SHP77 (cell line): ENCODE results near the gene OSBPL6.

Source experiments
- DNase-seq, 2 experiments: peaks; one replicate each; lab custom pipeline; 2025; lab: John Stamatoyannopoulos, UW

OSBPL6 gene

DNA sequence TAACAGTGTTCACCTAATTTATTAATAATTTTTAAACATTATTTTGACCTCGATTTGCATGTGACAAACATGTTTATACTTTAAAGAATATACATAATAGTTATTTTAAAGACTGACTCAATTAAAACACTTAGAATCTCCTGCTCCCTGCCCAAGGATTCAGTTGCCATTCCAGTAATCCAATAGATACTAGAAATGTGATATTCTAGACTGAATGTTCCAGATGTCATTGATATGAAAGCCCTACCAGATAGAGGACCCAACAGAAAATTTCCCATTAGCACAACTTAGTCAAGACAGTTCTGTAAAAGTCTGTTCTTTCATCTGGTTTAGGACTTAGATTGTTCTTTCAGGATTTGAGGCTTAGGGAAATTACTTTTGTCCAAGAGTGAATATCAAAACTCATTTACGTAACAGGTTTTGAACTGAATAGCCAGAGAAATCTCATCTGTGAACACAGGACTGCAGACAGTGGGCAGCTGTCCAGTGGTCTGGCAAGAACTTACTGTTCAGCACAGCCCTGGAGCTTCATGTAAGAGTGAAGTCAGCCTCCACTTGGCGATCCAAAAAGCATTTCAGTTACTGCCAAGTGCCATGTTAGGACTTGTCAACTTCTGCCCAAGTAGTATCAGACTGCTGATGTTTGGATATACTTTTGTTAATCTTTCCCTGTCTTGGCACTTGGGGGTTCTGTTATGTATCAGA is 77.5 kb downstream of the OSBPL6 start:
- no peak for DNase-seq

DNA sequence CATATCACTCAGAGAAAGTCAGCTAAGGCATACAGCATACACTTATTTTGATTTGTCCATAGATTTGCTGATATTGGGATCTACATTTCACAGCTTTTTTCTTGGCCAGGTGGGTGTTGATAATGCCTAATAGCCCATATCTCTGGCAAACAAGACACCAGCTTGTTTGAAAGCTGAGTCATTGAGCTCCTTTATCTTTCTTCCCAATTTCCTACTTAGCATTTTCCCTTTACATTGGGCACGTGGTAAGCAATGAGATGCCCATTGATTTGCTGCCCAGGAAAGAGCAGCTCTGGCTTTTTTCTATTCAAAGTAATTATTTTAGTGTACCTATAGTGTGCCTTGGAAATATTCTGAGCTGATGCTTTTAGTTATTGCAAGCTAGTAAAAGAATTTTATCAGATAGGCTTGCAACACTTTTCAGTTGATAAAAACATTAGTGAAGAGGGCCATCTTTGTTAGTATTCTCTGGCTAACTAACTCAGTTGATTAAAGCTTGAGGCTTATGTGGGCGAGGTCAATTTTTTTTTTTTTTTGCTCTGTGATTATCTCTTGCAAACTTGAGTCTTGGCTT is 79.6 kb downstream of the OSBPL6 start:
- no peak for DNase-seq

DNA sequence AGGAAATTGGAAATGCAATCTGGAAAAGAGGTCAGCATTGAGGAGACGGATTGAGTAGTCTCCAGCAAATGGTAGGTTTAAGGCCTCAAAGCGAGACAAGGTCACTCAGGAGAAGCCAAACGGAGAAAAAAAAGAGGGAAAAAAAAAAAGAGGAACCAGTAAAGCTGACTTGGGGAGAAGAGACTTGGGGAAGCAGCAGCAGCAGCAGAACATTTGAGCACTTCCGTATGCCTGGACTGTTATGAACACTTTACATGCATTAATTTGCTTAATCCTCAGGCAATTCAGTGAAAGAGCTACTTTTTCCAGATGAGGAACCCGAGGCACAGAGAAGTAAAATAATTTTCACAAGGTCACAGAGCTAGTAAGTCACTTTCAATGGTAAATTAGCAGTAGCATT is 81.3 kb downstream of the OSBPL6 start:
- DNase-seq: no peak

DNA sequence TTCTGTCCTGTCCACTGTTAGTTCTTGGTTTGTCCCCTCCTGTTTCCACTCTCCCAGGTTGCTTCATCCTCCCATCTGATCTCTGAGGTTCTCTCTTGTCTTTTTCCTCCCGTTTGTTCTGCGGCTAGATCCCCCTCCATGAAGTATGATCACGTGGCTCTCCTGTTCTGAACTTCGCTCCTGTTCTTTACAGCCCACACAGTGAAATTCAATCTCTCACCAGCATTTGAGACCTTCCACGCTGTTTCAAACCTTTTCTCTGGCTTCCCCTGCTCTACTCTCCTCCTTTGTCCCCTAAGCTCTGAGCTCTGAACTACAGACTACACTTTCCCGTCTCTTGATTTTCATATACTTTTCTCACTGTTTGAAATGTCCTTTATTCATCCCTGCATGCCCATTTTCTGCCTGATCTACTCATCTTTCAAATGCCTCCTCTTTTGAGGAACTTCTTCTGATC is 83.5 kb downstream of the OSBPL6 start:
- no peak for DNase-seq

DNA sequence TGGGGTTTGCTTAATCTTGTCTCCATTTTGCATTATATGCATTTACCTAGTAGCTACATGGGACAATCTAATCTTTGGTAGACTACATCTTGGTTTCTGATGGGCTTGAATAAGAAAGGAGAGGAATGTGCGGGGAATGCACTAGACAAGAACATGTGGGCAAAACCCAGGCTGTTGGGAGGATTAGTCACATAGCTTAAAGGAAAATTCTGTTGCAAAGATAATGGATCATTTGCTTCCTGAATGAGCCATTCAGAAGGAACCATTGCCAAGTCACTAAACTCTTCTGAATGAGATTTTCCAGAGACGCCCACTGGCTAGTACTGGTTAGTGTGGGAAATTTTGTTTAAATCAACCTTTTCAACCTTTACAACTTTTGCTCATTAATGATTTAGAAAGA is 84.8 kb downstream of the OSBPL6 start:
- no peak for DNase-seq

DNA sequence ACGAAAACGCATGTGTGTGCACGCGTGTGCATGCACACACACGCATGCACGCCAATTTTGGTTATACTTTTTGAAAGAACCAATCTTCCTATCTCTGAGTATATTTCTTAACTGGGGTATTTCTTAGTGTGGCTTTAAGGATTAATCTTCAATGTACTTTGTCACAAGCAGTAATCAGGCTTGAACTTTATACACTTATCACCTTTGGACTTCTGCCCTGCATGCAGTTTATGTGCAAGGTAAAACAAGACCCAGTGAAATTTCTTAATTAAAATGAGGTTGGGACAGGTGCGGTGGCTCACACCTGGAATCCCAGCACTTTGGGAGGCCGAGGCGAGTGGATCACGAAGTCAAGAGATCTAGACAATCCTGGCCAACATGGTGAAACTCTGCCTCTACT is 85.3 kb downstream of the OSBPL6 start:
- no peak for DNase-seq

DNA sequence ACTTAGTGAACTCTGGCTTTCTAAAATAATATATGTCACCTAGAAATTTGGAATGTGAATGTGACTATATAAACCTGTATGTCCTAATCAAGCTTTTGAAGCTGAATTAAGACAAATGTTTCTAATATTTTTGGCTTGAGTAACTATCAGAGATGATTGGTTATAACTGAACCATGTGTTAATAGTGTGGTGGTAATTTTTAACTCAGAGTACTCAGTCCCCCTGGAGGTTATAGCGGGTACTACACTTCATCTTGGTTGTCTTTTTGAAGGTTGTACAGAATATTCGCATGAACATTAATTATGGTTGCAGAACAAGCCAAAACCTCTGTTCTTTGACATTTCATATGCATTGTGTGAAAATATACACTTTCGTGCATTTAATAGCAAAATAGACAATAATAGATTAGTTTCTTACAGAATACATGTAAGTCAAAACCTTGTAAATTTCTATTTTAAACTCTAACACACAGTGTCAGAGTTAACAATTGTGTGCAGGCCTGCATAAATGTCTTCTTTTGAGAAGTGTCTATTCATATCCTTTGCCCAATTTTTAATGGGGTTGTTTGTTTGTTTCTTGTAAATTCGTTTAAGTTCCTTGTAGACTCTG is 86.0 kb downstream of the OSBPL6 start:
- peak in 1 of 2 experiments; percentile 3 for DNase-seq

DNA sequence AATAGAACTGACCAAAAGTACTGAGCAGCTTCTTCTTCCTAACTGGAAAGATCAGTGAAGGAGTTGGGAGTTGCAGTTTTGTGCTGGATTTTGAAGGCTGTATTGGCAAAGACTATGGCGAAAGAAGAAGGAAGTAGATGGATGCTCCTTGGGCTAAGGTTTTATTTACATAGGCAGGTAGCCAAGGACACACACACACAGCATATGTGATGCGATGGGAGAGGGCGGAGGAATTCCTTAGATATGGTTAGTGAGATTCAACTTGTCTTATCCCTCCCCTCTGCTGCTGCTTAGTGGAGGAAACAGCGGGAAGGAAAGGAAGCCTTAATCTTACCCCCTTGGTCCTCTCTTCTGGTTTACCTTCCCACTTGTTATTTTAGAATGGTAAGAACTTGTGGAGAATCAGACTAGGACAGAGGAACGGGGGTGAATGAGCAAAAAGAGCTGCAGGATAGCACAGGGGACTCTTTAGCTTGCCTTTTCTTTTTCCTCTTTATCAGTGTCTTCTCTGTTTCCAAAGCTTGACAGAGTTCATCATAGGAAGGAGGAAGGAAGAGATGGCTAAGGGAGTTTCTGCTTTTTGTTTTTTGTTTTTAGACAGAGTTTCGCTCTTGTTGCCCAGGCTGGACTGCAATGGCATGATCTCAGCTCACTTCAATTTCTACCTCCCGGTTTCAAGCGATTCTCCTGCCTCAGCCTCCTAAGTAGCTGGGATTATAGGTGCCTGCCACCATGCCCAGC is 87.9 kb downstream of the OSBPL6 start:
- no peak for DNase-seq

DNA sequence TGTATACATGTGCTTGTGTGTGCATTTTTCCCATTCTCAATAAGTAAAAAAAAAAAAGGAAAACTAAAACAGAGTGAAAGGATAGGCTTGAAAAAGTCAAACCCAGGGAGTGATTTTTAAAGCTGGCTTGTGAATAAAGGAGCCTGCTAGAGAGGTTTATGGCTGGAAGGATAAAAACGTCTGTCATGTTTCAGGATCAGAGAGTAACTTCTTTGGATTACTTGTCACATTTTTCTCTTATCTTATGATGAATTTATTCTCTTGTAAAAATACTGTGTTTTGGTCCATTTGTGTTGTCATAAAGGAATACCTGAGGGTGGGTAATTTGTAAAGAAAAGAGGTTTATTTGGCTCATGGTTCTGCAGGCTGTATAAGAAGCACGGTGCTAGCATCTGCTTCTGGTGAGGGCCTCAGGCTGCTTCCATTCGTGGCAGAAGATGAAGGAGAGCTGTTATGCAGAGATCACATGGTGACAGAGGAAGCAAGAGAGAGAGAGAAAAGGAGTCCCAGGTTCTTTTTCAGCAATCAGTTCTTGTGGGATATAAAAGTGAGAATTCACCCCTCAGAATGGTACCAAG is 89.1 kb downstream of the OSBPL6 start:
- no peak for DNase-seq

DNA sequence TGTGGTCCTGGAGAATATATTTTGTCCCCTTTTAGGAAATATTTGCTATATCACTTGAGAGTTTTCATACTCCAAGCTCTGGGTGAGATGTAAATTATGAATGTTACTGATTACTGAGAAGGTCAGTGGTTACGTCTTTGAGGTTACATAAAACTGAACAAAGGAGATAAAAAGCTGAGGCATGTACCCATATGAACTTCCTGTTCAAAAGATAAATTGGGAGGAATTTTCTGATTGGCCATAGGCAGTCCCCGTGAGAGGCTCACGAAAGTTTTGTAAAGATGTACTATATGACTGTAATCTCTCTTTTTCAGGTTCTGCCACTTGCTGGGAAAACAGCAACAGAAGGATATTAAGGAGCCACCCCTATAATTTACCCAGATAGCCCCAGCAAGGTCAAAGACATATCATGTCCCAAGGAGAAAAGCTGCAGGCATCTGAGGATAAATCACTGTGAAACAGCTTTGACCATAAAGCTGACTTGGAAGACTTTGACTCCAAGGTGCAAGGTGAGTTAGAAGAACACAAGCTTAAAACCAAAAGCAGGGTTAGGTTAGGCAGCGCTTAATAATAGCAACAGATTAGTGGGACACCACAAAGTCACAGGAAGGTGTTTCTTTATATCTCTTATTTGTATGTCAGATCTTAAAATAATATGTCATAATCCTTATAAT is 90.4 kb downstream of the OSBPL6 start:
- no peak for DNase-seq

DNA sequence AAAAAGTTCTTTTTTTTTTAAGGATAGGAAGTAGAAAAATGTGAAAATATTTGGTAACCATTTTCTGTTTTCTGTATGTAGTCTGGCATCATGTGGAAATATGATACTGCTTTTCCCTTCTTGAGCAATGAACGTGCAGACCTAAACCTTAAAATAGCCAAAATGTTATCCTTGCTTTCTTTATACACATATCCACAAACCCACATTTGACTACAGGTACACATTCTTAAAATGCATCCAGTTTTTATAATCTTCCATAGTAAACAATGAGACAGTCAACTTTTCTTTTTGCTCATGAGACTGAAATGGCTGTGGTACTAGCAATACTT is 90.9 kb downstream of the OSBPL6 start:
- no peak for DNase-seq

DNA sequence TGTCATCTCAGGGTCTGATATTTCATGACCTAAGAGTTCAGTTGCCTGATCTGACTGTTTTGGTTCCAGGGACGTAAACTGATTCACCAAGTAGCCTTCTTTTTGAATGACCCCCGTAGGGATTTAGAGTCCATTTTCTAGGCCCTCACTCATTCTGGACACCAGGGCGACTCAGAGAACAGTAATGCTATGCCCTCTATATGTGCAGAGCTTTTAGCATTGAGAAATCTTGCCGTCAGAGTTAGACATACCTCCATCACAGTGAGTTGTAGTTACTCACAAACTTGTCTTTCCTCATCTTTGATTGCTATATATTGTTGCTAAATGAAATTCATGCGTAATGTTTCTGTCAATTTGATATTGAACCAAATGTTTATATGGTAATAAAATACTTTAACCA is 92.3 kb downstream of the OSBPL6 start:
- DNase-seq: no peak

DNA sequence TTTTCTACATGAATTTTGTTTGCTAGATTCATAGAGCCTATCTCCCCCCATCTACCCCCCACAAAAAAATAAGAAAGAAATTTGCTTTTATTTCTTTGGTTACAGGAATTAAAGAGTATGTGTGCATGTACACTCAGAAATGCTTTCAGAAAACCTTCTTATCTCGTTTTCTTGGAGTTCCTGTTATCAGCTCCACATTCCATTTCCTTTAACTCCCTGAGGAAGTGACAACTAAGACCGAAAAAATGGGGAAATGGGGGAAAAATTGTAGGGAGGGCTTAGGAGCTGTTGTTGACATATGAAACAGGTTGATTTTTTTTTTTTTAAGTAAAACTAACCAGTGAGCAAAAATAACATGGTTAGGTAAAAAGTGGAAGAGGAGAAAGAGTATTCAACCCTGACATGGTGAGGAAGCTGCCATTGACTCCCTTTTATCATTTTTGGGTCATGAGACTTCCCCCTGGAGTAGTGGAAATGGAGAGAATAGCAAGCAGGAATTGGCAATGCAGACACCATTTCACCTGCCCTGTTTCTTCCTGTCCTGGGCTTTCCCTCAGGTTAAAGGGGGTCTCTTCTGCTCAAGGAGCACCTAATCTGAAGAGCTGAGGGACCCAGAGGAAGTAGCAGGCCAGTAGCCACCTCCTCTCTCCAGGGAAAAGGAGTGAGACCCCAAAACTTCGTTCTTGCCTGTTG is 93.5 kb downstream of the OSBPL6 start:
- DNase-seq: no peak

DNA sequence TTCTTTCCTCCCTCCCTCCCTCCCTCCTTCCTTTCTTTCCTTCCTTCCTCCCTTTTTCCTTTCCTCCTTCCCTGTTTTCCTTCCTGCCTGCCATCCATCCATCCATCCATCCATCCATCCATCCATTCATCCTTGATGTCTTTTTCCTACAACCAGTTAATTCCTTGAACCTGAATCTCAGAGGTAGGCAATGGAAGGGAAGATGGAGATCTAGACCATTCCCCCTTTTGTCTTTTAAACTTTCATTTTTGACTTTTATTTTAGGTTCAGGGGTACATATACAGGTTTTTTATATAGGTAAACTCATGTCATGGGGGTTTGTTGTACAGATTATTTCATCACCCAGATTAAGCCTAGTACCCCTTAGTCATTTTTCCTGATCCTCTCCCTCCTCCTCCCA is 97.4 kb downstream of the OSBPL6 start:
- no peak for DNase-seq

DNA sequence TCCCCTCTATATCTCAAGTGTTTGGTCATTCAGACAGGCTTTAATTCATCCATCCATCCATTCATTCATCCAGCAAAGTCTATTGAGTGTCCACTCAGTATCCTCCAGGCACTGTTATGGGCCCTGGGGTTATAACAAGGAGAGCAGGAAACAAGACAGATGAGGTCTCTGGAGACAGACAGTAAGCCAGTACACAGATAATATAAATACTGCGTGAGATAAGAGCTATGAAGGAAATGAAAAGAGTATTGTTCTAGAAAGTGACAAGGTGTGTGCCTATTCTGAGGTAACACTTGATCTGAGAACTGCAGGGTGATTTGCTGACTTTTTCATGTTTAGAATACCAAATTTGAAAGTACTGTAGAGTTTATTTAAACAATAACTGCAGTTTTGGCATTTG is 98.3 kb downstream of the OSBPL6 start:
- DNase-seq: no peak

DNA sequence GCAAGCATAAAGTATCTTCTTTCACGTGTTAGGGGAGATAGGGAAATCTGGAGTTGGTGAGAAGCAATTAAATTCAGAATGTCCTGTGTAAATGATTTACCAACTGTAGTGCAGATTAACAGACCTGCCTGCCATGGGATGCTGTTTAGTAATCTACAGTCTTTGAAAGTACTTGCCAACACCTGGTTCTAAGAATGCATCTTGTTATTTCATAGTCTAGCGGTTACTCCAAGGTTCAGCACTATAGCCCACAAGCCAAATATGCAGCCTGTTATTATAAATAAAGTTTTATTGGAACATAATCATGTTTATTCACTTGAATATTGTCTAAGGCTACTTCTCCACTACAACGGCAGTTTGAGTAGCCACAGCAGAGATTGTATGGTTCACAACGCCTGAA is 100.8 kb downstream of the OSBPL6 start:
- no peak for DNase-seq

DNA sequence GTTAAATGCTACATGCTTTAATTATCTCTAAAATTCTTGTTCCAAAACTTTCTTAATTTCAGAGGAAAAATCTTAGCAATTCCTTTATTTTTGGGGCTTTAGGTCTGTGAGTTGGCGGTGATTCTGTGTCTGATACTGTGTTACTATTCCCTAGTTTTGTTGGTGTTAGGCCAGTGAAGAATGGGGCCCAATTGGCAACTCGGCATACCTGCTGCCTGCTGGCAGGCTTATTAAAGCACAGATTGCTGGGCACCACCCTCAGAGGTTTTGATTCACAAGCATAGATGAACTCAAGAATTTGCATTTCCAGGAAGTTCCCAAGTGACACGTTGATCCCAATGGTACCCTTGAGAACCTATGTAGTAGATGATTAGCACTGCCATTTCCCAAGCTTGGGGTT is 101.6 kb downstream of the OSBPL6 start:
- no peak for DNase-seq

DNA sequence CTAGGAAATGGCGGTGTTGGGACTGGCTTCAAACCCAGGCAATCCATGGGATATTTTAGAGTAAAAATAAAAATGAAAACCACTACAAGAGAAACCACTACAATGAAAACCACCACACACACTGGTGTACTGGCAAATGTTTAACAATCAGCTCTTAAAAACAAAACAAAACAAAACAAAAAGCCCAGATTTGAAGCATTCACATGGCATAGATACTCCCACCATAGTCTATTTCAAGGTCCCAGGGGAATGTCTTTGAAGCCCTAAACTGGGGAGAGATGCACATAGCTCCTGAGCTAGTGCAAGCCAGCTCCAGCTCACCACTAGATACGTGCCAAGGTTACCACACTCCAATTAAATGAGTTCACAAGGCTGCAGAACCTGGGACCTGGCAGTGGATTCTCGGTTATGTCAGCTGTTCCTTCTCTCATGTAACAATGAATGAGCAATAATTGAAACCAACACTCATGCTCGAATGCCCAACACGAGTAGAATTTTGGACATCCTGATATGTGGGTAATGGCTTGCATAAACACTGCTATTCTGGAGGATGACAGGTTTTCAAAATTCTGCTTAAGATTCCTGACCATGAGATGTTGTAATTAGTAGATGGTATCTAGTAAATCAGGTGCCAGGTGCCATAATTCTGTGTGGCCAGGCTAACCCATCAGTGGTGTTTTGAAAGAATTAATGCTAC is 102.2 kb downstream of the OSBPL6 start:
- no peak for DNase-seq

DNA sequence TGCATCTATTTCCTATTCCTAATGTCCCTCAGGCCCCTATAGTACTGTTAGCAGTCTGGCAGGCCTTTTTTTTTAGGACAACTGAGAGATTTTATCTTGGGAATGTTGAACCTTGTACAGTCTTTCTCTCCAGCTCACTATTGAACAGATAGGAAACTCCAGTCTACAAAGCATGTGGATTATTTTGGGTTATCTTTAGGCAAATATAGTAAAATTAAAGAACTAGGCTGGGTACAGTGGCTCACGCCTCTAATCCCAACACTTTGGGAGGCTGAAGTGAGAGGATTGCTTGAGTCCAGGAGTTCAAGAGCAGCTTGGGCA is 102.7 kb downstream of the OSBPL6 start:
- no peak for DNase-seq

DNA sequence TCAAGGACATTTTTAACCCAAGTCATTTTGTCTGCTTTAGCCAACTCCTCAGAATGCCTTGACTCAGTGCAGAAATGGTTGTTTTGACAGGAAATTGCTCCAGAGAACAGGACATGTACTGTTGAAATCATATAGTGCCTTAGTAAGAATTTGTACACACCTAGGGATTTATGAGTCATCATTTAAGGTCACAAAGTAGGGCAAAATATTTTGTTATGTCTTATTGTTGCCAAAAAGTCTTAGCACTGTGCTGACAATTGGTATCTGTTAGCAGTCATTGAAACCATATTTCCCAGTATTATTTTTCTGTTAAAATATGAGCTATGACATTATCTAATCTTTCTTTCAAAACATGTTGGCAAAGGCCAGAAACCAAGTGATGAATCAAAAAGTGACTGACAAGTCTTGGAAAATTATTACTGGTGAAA is 104.5 kb downstream of the OSBPL6 start:
- no peak for DNase-seq

DNA sequence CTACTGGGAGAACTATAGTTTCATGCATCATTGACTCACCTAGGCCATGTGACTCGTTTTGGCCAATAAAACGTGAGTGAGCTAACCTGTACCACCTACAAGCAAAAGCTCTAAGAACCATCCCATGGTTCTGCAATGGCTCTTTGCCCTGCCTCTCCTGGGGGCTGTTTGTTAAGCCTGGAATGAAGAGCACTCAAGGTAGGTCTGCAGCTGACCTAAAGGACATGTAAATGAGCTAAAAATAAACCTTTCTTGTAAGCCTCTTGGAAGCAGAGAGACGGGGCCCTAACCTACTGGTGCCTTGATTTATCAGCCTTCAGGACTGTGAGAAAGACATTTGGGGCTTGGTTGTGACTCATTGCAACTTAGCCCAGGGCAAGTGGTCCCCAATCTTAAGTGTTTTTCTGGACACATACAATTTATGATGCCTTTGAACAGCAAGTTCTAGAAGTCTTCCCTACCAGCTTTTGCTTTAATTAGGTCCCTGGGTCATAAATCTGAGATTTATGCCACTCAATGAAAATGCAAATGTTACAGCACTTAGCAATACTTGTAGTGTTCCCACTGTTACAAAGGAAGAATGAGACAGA is 107.4 kb downstream of the OSBPL6 start:
- no peak for DNase-seq
